Inflammatory macrophage treated with lipopolysaccharide for 1 hour (primary cell): ENCODE data around the gene MUC4.
"Not testable (repeated sequence)": the region's sequence is repeated elsewhere in the genome, so short reads cannot be mapped to it uniquely, and the experiment has no call there.

Source experiments
- DNase-seq, 2 donors: peaks; one replicate each; pipeline ENCODE4 v3.0.0-alpha.2; 2020 to 2022

MUC4 gene

DNA sequence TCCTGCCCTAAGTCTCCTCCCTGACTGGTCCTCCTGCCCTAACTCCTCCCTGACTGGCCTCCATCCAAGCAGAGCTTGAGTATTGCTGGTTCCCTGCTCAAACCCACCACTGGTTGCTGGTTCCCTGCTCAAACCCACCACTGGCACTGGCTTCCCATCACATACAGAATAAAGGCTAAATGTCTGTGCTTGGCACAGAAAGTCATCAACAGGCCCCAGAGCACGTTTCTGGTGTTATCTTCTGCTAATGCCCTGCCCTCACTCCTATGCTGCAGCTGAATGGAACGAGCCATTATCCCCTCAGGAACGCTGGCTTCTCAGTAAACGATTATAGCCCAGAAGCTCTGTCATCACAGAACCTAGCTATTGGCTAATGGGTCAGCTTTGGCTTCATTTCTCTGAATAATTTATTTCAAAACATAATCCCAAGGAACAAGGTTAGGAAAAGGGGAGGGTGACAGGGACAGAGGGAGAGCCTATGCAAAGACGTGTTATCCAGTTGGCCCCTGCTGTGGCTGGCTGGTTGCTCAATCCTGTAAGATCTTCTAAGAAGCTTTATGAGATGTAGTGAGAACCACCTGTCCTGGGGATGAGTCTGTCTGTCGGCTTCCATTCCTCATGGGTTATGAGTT is 97.2 kb downstream of the MUC4 start:
- DNase-seq, result no peak

- DNase-seq, result not testable (repeated sequence)
Observed at GRCh38 chr3:195713150-195713549, 98.6 kb downstream of the MUC4 start.

GRCh38 chr3:195712535-195712910 is 99.2 kb downstream of the MUC4 start:
- not testable (repeated sequence) for DNase-seq

DNA sequence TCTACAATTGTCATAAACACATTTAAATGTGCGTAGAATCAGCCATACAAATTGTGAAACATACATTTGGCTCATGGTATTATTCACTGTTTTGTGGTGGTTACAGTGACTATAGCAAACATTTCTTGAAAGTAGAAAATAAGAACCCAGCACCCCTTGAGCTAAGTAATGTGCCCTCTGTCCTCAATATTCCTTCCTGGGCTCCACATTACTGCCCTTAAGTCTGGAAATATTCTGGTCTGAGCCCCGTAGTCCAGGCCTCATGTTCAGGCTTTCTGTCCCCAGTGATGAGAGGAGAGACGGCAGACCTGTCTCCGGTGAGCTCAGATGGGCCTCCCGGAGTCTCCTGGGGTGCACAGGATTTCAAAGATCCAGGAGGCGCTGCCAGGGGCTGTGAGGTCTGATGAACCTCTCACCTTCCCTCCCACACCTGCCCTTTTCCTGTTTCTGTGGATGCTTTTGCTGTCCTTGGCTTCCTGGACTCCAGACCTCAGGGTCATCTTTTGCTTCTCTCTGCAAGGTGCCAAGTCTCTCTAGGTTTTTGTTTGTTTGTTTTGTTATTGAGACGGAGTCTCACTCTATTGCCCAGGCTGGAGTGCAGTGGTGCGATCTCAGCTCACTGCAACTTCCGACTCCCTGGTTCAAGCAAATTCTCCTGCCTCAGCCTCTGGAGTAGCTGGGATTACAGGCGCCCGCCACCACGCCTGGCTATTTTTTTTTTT is 99.8 kb downstream of the MUC4 start:
- DNase-seq, result no peak

GRCh38 chr3:195711091-195711812 is 100.5 kb downstream of the MUC4 start:
- DNase-seq, result not testable (repeated sequence)

GRCh38 chr3:195710126-195710905 is 101.4 kb downstream of the MUC4 start:
- not testable (repeated sequence) for DNase-seq

DNA sequence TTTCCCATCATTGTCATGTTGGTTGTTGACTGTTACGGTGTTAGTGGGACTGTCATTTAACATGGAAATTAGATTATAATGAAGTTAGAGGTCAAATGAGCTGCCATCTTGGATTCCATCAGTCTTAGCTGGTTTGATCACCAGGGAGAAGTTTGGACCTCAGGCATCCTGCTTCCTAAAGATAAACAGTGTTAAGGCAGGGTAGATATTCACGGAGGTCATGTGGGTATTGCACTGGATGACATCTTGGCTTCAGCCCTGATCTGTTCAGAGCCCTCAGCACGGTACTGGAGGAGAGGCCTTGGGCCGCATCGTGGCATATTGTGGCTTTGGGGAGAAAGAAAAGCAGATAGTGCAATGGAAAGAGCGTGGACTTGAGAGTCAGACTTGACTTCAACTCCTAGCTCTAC is 102.0 kb downstream of the MUC4 start:
- DNase-seq, result no peak

DNA sequence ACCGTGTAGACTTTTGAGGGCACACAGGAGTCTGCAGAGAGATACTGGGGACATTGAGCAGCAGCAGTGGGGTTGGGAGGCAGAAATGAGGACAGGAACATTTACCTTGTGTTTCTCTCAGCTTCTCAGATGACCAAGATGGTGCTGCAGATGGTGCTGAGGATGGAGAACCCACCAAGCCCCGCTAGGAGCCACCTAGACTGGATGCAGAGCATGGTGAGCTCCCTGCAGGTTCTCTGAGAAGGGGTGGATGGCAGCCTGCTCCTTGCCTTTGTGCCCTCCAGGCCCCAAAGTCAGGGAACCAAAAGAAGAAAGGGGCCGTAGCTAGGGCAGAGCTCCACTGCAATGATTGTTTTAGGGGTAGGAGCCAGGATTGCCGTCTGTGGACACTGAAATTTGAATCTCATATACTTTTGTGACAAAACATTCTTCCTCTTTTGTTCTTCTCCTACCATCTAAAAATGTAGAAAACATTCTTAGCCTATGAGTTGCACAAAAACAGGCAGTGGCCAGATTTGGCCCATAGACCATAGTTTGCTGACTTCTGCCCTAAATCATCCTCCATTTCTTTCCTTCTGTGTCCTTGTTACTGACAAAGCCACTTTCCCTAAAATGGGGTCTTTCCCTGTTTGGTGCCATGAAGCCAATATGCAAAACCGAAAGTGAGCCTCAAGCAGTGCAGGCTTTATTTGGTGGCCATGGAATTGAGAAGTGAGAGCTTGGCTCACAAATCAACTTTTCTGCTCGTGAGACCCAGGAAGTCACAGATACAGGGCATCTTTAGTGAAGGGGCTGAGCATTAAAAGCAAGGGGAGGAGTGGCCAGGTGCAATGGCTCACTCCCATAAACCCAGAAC is 102.9 kb downstream of the MUC4 start:
- DNase-seq, result peak in 1 of 2 donors; percentile 16

- no peak for DNase-seq
Observed at GRCh38 chr3:195708061-195708460, 103.7 kb downstream of the MUC4 start.

DNA sequence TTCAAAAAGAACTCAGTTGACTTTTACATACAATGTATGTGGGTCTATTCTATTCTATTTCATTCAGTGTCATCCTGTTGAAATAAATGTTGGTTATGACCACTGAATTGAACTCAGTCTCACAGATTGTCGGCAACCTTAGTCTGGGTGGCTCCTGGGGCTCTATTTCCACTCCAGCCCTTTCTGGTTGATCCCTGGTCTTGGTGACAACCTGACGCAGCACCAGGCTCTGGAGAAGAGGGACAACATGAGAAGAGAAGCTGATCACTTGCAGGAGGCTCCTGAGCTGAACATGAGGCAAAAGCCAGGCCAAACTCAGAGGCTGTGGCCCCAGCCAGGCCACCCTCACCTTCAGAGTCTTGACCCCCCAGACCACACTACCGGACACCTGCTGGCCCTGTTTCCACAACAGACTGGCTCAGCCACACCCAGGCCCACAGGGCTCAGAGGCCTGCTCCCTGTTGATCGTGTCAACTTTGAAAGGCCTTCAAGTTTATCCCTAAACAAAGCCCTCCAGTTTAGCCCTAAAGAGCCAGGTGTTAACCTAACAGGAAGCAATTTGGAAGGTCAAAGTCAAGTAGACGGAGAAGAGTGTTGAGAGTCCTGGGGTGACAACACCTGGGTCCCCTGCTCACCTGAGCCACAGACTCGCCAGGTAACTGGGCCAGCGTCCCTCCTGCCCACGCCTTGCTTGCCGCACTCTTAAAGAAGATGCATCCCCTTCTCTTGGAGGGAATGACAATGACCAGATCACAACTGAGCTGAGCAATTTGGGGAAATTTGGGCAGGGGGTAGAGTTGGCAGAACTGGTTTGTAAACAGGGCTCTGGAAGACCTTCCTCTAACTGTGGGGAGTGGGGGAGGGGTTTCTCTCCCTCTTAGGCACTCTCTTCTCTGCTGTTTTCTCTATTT is 106.4 kb downstream of the MUC4 start:
- no peak for DNase-seq

- DNase-seq, result no peak
Observed at GRCh38 chr3:195704433-195704999, 107.2 kb downstream of the MUC4 start.

- no peak for DNase-seq
Observed at GRCh38 chr3:195703776-195704175, 108.0 kb downstream of the MUC4 start.

DNA sequence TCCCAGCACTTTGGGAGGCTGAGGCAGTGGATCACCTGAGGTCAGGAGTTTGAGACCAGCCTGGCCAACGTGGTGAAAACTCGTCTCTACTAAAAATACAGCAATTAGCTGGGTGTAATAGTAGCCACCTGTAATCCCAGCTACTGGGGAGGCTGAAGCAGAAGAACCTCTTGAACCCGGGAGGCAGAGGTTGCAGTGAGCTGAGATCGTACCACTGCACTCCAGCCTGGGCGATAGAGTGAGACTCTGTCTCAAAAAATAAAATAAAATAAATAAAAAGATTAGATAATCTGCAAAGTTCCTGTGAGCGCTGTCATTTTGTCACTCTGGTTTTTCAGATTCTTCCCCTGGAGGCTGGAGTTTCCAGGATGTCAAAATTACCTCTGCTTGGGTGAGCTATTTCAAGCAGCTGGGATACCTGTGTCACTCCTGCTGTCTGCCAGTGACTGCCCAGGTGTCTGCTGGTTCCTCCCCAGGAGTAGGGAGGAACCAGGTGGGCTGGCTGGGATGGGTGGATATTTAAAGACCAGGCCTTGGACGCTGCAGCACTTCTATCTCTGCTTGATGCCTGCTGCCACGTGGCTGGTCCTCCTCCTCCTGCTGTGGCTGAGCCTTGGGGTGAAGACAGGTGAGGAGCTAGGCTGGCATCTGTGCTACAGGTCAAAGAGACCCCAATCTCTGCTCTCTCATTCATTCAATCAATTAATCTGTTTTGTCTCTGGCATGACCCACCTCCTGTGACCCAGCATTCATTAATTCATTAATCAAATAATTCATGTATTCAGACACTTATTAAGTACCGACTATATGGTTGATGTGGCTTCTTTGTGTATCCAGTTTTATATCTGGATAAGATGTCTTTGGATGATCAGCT is 110.5 kb downstream of the MUC4 start:
- peak; percentile 13 to 68 for DNase-seq

DNA sequence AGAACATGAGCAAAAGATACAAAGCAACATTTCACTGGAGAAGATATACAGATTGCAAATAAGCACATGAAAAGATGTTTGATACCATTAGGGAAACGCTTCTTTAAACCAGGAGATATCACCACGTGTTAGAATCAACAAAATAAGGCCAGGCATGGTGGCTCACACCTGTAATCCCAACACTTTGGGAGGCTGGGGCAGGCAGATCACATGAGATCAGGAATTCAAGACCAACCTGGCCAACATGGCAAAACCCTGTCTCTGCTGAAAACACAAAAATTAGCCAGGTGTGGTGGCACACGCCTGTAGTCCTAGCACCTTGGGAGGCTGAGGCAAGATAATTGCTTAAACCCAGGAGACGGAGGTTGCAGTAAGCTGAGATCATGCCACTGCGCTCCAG is 111.4 kb downstream of the MUC4 start:
- no peak for DNase-seq

- DNase-seq, result no peak
Observed at GRCh38 chr3:195699860-195700259, 111.9 kb downstream of the MUC4 start.

GRCh38 chr3:195699388-195699771 is 112.3 kb downstream of the MUC4 start:
- DNase-seq, result no peak

DNA sequence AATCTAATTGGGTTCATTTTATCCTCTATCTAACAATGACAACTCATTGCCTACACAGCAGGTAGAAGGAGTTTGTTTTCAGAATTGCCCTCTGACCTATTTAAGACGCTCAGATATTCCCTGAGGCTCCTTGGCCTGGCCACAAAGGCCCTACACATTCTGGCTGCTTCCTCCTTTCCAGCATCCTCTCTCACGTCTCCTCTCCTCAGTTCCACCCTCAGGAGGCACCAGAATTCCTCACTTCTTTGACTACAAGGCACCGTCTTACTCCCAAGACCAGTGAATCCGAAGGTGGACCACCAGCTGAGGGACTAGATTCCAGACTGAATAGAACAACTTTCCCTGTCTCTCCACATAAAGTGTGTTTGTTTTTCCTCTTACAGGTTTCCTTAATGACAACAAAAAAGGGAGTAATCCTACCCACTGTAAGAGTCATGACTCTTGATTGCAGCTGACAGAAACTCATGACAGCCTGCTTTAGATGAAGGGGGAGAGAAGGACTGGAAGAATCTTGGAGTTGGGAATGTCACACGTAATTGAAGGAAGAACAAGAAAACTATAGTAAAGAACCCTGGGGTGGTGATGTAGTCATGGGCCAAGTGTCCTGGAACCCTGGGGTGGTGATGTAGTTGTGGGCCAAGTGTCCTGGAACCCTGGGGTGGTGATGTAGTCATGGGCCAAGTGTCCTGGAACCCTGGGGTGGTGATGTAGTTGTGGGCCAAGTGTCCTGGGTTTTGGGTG is 112.9 kb downstream of the MUC4 start:
- DNase-seq, result no peak

GRCh38 chr3:195698325-195698646 is 113.4 kb downstream of the MUC4 start:
- DNase-seq, result no peak
